Keratinocyte (primary cell): ENCODE measurements around the gene GALNT3. TPM values are rescaled to one million over a fixed set of nuclear protein-coding genes. Genes with fewer than 3 reads are reported as not detected.

Experiments
- DNase-seq: peaks from one replicate; pipeline ENCODE4 v3.0.0-alpha.2; 2011; ENCODE audit warnings: low read depth, missing footprints, low spot score
- FAIRE-seq: peaks from 2 replicates; lab custom pipeline; 2011; peaks lifted over from hg19 to GRCh38; lab: Jason Lieb, UNC
- H2AFZ ChIP-seq: 2 replicates; pipeline ENCODE4 v1.6.0; 2012; ENCODE audit warnings: low read length, control low read depth, inconsistent platforms; ENCODE audit not compliant: control insufficient read depth
- H3K27ac ChIP-seq: 2 replicates; pipeline ENCODE4 v1.5.1; 2011; ENCODE audit warnings: low read length; ENCODE audit not compliant: control insufficient read depth, insufficient read depth
- H3K27me3 ChIP-seq: 3 replicates; pipeline ENCODE4 v1.6.0; 2011; ENCODE audit warnings: low read length; ENCODE audit not compliant: control insufficient read depth, insufficient read depth; ENCODE audit errors: extremely low read depth
- H3K36me3 ChIP-seq, 2 experiments: 2 replicates in 1 of 2; 3 replicates in 1 of 2; pipeline ENCODE4 v1.5.1; 2011; ENCODE audit warnings: low read length in 2 of 2, mild to moderate bottlenecking in 1 of 2; ENCODE audit not compliant: control insufficient read depth in 2 of 2, insufficient read depth in 2 of 2; ENCODE audit errors: extremely low read depth in 1 of 2
- H3K4me1 ChIP-seq: 3 replicates; pipeline ENCODE4 v1.5.1; 2011; ENCODE audit warnings: low read length; ENCODE audit not compliant: control insufficient read depth, insufficient read depth; ENCODE audit errors: extremely low read depth
- H3K4me2 ChIP-seq: 3 replicates; pipeline ENCODE4 v1.6.0; 2011; ENCODE audit warnings: low read depth, low read length; ENCODE audit not compliant: control insufficient read depth, insufficient read depth; ENCODE audit errors: extremely low read depth
- H3K4me3 ChIP-seq, 3 experiments: fragments of 200-600 bp in 1 of 3; sonication (generic) in 1 of 3; 2 replicates in 2 of 3; 3 replicates in 1 of 3; pipeline ENCODE4 v1.5.1; 2011 to 2016; ENCODE audit warnings: low read length in 3 of 3, mild to moderate bottlenecking in 3 of 3, control low read depth in 2 of 3, inconsistent platforms in 1 of 3, low read depth in 1 of 3, mixed read lengths in 1 of 3, mixed run types in 1 of 3, moderate library complexity in 1 of 3; ENCODE audit not compliant: control insufficient read depth in 2 of 3, insufficient read depth in 2 of 3; ENCODE audit errors: extremely low read depth in 1 of 3
- H3K79me2 ChIP-seq: 2 replicates; pipeline ENCODE4 v1.6.0; 2012; ENCODE audit warnings: low read length; ENCODE audit not compliant: control insufficient read depth, insufficient read depth
- H3K9ac ChIP-seq: 3 replicates; pipeline ENCODE4 v1.6.0; 2011; ENCODE audit warnings: low read length; ENCODE audit not compliant: control insufficient read depth, insufficient read depth; ENCODE audit errors: extremely low read depth
- H3K9me1 ChIP-seq: 3 replicates; pipeline ENCODE4 v1.6.0; 2011; ENCODE audit warnings: low read length; ENCODE audit not compliant: control insufficient read depth, insufficient read depth; ENCODE audit errors: extremely low read depth
- H3K9me3 ChIP-seq: 2 replicates; pipeline ENCODE4 v1.5.1; 2012; ENCODE audit warnings: low read depth, low read length; ENCODE audit not compliant: control insufficient read depth
- H4K20me1 ChIP-seq: 3 replicates; pipeline ENCODE4 v1.6.0; 2011; ENCODE audit warnings: low read length; ENCODE audit not compliant: control insufficient read depth, insufficient read depth; ENCODE audit errors: extremely low read depth
- CTCF ChIP-seq, 3 experiments: IDR thresholded peaks in 1 of 3; conservative IDR thresholded peaks in 1 of 3; optimal IDR thresholded peaks in 1 of 3; 2 replicates in 2 of 3; 3 replicates in 1 of 3; pipeline versions ENCODE3 to v1.5.1; 2011; ENCODE audit warnings: low read length in 3 of 3, mild to moderate bottlenecking in 3 of 3, moderate library complexity in 2 of 3, control low read depth in 1 of 3, inconsistent platforms in 1 of 3; ENCODE audit not compliant: insufficient read depth in 2 of 3; ENCODE audit errors: extremely low read depth in 1 of 3
- EZH2 ChIP-seq: IDR thresholded peaks from one replicate; pipeline ENCODE4 v1.6.1; 2012; ENCODE audit warnings: inconsistent platforms, mild to moderate bottlenecking, low read length, moderate library complexity
- dilution Hi-C: fragments of 300-500 bp; cut with MboI; formaldehyde crosslinking; loops from one replicate; pipeline ENCODE4 v1.7.0; 2020; ENCODE audit warnings: low sequenced_read_pairs; ENCODE audit not compliant: extremely low pct_ligation_motif_present
- polyA plus RNA-seq, 5 experiments: library from polyadenylated mRNA; depleted of rRNA in 3 of 5; stranded (reverse) in 3 of 5; stranded (forward) in 1 of 5; unstranded in 1 of 5; fragments of >200 nt; gene quantifications; 1 replicate in 1 of 5; 2 replicates in 3 of 5; 3 replicates in 1 of 5; pipeline versions ENCODE4 v1.2.1 to v1.2.3, GENCODE V29; 2011 to 2012; ENCODE audit warnings: missing spikeins in 2 of 5, low read depth in 1 of 5, low replicate concordance in 1 of 5

GALNT3 gene
- polyA plus RNA-seq, 1 donor (not counting 4 experiments of a cell fraction or from before 2014, with no cell fraction given) = 70.3 TPM

- no peak overlapping the region for H3K4me3 ChIP-seq
- no peaks in the 10 kb centered on the region for H3K9me3 ChIP-seq
- no peaks in the 10 kb centered on the region for H3K9me1 ChIP-seq
- H4K20me1 ChIP-seq = peaks cover 4% of the 10 kb centered on the region
- H3K27me3 ChIP-seq = no peaks in the 10 kb centered on the region
- H3K4me1 ChIP-seq = no peaks in the 10 kb centered on the region
- no peak overlapping the region for H2AFZ ChIP-seq
- DNase-seq (no peak), FAIRE-seq (no peak)
- peaks cover 69% of the 10 kb centered on the region for H3K79me2 ChIP-seq
- H3K36me3 ChIP-seq = peaks cover 6 to 9% of the 10 kb centered on the region in 2 experiments
- no peak overlapping the region for H3K4me2 ChIP-seq
- TF ChIP-seq EZH2 (no peak), CTCF (optimal IDR thresholded peaks at IDR 0.05 in 1 of 3, IDR thresholded peaks at IDR 0.05 in 1 of 3, conservative IDR thresholded peaks at IDR 0.05 in 1 of 3; ENCODE audit: extremely low read depth in 1 of 3, insufficient read depth in 2 of 3, low read length in 3 of 3) (no peak)
- dilution Hi-C loops = no loop called here
- no peak overlapping the region for H3K9ac ChIP-seq
- no peak overlapping the region for H3K27ac ChIP-seq
Measured at GRCh38 chr2:165766326-165766927, 27.6 kb downstream of the GALNT3 start.

GRCh38 chr2:165762723-165763122 lies 31.3 kb downstream of the GALNT3 start:
- peaks cover 9 to 11% of the 10 kb centered on the region in 2 experiments for H3K36me3 ChIP-seq
- H3K4me3 ChIP-seq = no peak overlapping the region
- H4K20me1 ChIP-seq = peaks cover 4% of the 10 kb centered on the region
- no peaks in the 10 kb centered on the region for H3K27me3 ChIP-seq
- no peaks in the 10 kb centered on the region for H3K4me1 ChIP-seq
- no peak overlapping the region for H2AFZ ChIP-seq
- no peaks in the 10 kb centered on the region for H3K9me3 ChIP-seq
- DNase-seq (no peak), FAIRE-seq (no peak)
- no peak overlapping the region for H3K4me2 ChIP-seq
- dilution Hi-C loops = no loop called here
- H3K79me2 ChIP-seq = peaks cover 35% of the 10 kb centered on the region
- no peak overlapping the region for H3K9ac ChIP-seq
- H3K27ac ChIP-seq = no peak overlapping the region
- TF ChIP-seq EZH2 (no peak), CTCF (optimal IDR thresholded peaks at IDR 0.05 in 1 of 3, IDR thresholded peaks at IDR 0.05 in 1 of 3, conservative IDR thresholded peaks at IDR 0.05 in 1 of 3; ENCODE audit: extremely low read depth in 1 of 3, insufficient read depth in 2 of 3, low read length in 3 of 3) (no peak)
- H3K9me1 ChIP-seq = no peaks in the 10 kb centered on the region
